Left lobe of liver (tissue), 2 donors: Measurements from ENCODE around the gene VAV3. TPM values are rescaled to one million over a fixed set of nuclear protein-coding genes. Genes with fewer than 3 reads are reported as not detected.
"Not testable (repeated sequence)": the region's sequence is repeated elsewhere in the genome, so short reads cannot be mapped to it uniquely, and the experiment has no call there.

ENCODE experiments used
- ATAC-seq: fragments of 200-7000 bp; cut with Tn5 transposase; one replicate; pipeline ENCODE4 v1.9.1; 2020; ENCODE audit warnings: mild to moderate bottlenecking, moderate library complexity
- DNase-seq: peaks from one replicate; pipeline ENCODE4 v3.0.0-alpha.2; 2020; ENCODE audit warnings: low spot score
- total RNA-seq: library from RNA; stranded (reverse); gene quantifications from one replicate; pipeline ENCODE4 v1.2.1, GENCODE V29; 2021
- donor health status: DM: no; HTN: no; CAD: no; lungs with moderate emphysema.
- donor health status: DM: no; HTN: yes; CAD: no.

VAV3 gene
- total RNA-seq, 1 donor from 2014 or later, result 0.86 TPM

GRCh38 chr1:107762751-107763390 is 202.1 kb downstream of the VAV3 start:
- DNase-seq, result no peak
- ATAC-seq, result no peak

GRCh38 chr1:107760065-107760464 is 204.9 kb downstream of the VAV3 start:
- no peak for ATAC-seq
- DNase-seq, result no peak

- no peak for DNase-seq
- ATAC-seq, result peak; percentile 77
These were observed 214.5 kb downstream of the VAV3 start for GRCh38 chr1:107750364-107750959.

GRCh38 chr1:107748531-107748930 is 216.4 kb downstream of the VAV3 start:
- ATAC-seq (no peak), DNase-seq (no peak)

- DNase-seq (no peak), ATAC-seq (no peak)
These were observed 223.7 kb downstream of the VAV3 start for GRCh38 chr1:107741242-107741641.

GRCh38 chr1:107740579-107740978 is 224.4 kb downstream of the VAV3 start:
- no peak for ATAC-seq
- no peak for DNase-seq

GRCh38 chr1:107739651-107740050 is 225.3 kb downstream of the VAV3 start:
- ATAC-seq (no peak), DNase-seq (no peak)

- ATAC-seq (no peak), DNase-seq (no peak)
These were observed 225.8 kb downstream of the VAV3 start for GRCh38 chr1:107739201-107739600.

GRCh38 chr1:107733401-107733800 is 231.6 kb downstream of the VAV3 start:
- ATAC-seq, DNase-seq: not testable (repeated sequence)

- ATAC-seq, result no peak
- DNase-seq, result no peak
These were observed 237.1 kb downstream of the VAV3 start for GRCh38 chr1:107727866-107728265.

GRCh38 chr1:107726860-107727259 is 238.1 kb downstream of the VAV3 start:
- no peak for DNase-seq

GRCh38 chr1:107724648-107725047 is 240.3 kb downstream of the VAV3 start:
- DNase-seq (no peak), ATAC-seq (no peak)

More at GRCh38 chr1:107726860-107727259, 238.1 kb downstream of the VAV3 start:
- ATAC-seq, result no peak

- DNase-seq, ATAC-seq: not testable (repeated sequence)
These were observed 244.8 kb downstream of the VAV3 start for GRCh38 chr1:107720210-107720609.

GRCh38 chr1:107710005-107710404 is 255.0 kb downstream of the VAV3 start:
- no peak for ATAC-seq

GRCh38 chr1:107707111-107707510 is 257.9 kb downstream of the VAV3 start:
- no peak for ATAC-seq
- DNase-seq, result no peak

More at GRCh38 chr1:107710005-107710404, 255.0 kb downstream of the VAV3 start:
- DNase-seq, result no peak

- no peak for DNase-seq
These were observed 258.8 kb downstream of the VAV3 start for GRCh38 chr1:107706182-107706581.

GRCh38 chr1:107704911-107705310 is 260.1 kb downstream of the VAV3 start:
- no peak for ATAC-seq

More at GRCh38 chr1:107706182-107706581, 258.8 kb downstream of the VAV3 start:
- ATAC-seq, result no peak

GRCh38 chr1:107702946-107703571 is 261.9 kb downstream of the VAV3 start:
- ATAC-seq (no peak), DNase-seq (no peak)

More at GRCh38 chr1:107704911-107705310, 260.1 kb downstream of the VAV3 start:
- DNase-seq, result no peak

GRCh38 chr1:107700651-107701050 is 264.3 kb downstream of the VAV3 start:
- not testable (repeated sequence) for ATAC-seq, DNase-seq

GRCh38 chr1:107698161-107698560 is 266.8 kb downstream of the VAV3 start:
- no peak for ATAC-seq
- DNase-seq, result no peak

GRCh38 chr1:107695341-107695740 is 269.6 kb downstream of the VAV3 start:
- DNase-seq (no peak), ATAC-seq (no peak)
